Immature natural killer cell (primary cell): ENCODE measurements around the gene GALR3. TPM values are rescaled to one million over a fixed set of nuclear protein-coding genes. Genes with fewer than 3 reads are reported as not detected.

Source experiments
- DNase-seq, 3 donors: peaks; one replicate each; pipeline ENCODE4 v3.0.0; 2022; ENCODE audit warnings: mixed read lengths in 1 of 3
- H3K27ac Mint-ChIP-seq, 6 donors: one replicate each; pipeline ENCODE4 v1.8.0; 2020; ENCODE audit warnings: mixed read lengths in 6 of 6, mild to moderate bottlenecking in 5 of 6, inconsistent platforms in 4 of 6, moderate library complexity in 3 of 6
- H3K27me3 Mint-ChIP-seq, 3 donors: one replicate each; pipeline ENCODE4 v1.8.0; 2020 to 2021; ENCODE audit warnings: low read depth in 3 of 3, mild to moderate bottlenecking in 3 of 3, mixed read lengths in 3 of 3, moderate library complexity in 3 of 3, inconsistent platforms in 1 of 3
- H3K36me3 Mint-ChIP-seq, 3 donors: one replicate each; pipeline ENCODE4 v1.8.0; 2020; ENCODE audit warnings: mixed read lengths in 3 of 3, inconsistent platforms in 2 of 3, mild to moderate bottlenecking in 2 of 3
- H3K4me1 Mint-ChIP-seq, 2 donors: one replicate each; pipeline ENCODE4 v1.8.0; 2020; ENCODE audit warnings: inconsistent platforms in 2 of 2, mild to moderate bottlenecking in 2 of 2, mixed read lengths in 2 of 2, moderate library complexity in 1 of 2
- H3K4me3 Mint-ChIP-seq, 5 donors: one replicate each; pipeline ENCODE4 v1.8.0; 2020; ENCODE audit warnings: mild to moderate bottlenecking in 5 of 5, mixed read lengths in 5 of 5, inconsistent platforms in 3 of 5, moderate library complexity in 3 of 5
- H3K9me3 Mint-ChIP-seq, 6 donors: one replicate each; pipeline ENCODE4 v1.8.0; 2020; ENCODE audit warnings: mild to moderate bottlenecking in 6 of 6, mixed read lengths in 6 of 6, inconsistent platforms in 4 of 6, moderate library complexity in 3 of 6
- polyA plus RNA-seq, 3 donors: library from polyadenylated mRNA; unstranded; fragments of 300-500 nt; fragmentation: Illumina TruSeq; gene quantifications; one replicate each; pipeline ENCODE4 v1.2.3, GENCODE V29; 2021

GALR3 gene
- polyA plus RNA-seq = not detected

GRCh38 chr22:37823134-37823985, at the start of gene GALR3:
TSS of gene GALR3 (plus strand) at chr22:37823382. CDS start at chr22:37823407, 25 bp downstream.
- peaks cover 3 to 13% (median 6%) of the 10 kb centered on the region in 3 donors for H3K27me3 Mint-ChIP-seq
- peaks cover 0 to 3% (median 0%) of the 10 kb centered on the region in 3 donors for H3K36me3 Mint-ChIP-seq
- peak within 1 kb of the TSS in 3 of 5 donors; percentile 50 to 70 (median 68) for H3K4me3 Mint-ChIP-seq
- H3K27ac Mint-ChIP-seq = no peak within 1 kb of the TSS
- peaks cover 0 to 12% of the 10 kb centered on the region in 2 donors for H3K4me1 Mint-ChIP-seq
- DNase-seq = no peak
- H3K9me3 Mint-ChIP-seq = no peaks in the 10 kb centered on the region

GRCh38 chr22:37774728-37775127, 48.5 kb upstream of the GALR3 start:
- H3K9me3 Mint-ChIP-seq = no peaks in the 10 kb centered on the region
- no peak overlapping the region for H3K4me3 Mint-ChIP-seq
- H3K4me1 Mint-ChIP-seq = peaks cover 0 to 10% of the 10 kb centered on the region in 2 donors
- peaks cover 0 to 4% (median 4%) of the 10 kb centered on the region in 3 donors for H3K36me3 Mint-ChIP-seq
- H3K27me3 Mint-ChIP-seq = peaks cover 0 to 5% (median 2%) of the 10 kb centered on the region in 3 donors
- H3K27ac Mint-ChIP-seq = no peak overlapping the region
- DNase-seq = no peak

- peaks cover 0 to 4% (median 4%) of the 10 kb centered on the region in 3 donors for H3K36me3 Mint-ChIP-seq
- H3K4me1 Mint-ChIP-seq = peaks cover 0 to 10% of the 10 kb centered on the region in 2 donors
- H3K27me3 Mint-ChIP-seq = peaks cover 0 to 5% (median 2%) of the 10 kb centered on the region in 3 donors
- DNase-seq = no peak
- no peaks in the 10 kb centered on the region for H3K9me3 Mint-ChIP-seq
- peak overlapping the region in 1 of 6 donors; percentile 21 for H3K27ac Mint-ChIP-seq
- H3K4me3 Mint-ChIP-seq = no peak overlapping the region
Observed at GRCh38 chr22:37775785-37776638, 47.2 kb upstream of the GALR3 start.

GRCh38 chr22:37776639-37777005, 46.6 kb upstream of the GALR3 start:
- Mint-ChIP-seq H3K36me3 (peaks cover 0 to 4% (median 4%) of the 10 kb centered on the region in 3 donors), H3K4me3 (no peak overlapping the region), H3K27ac (peak overlapping the region in 1 of 6 donors; percentile 21), H3K4me1 (peaks cover 0 to 10% of the 10 kb centered on the region in 2 donors), H3K27me3 (peaks cover 0 to 5% (median 2%) of the 10 kb centered on the region in 3 donors), H3K9me3 (no peaks in the 10 kb centered on the region)
- no peak for DNase-seq

GRCh38 chr22:37777122-37777687, 46.0 kb upstream of the GALR3 start:
- H3K4me1 Mint-ChIP-seq = peaks cover 0 to 6% of the 10 kb centered on the region in 2 donors
- no peak overlapping the region for H3K4me3 Mint-ChIP-seq
- H3K36me3 Mint-ChIP-seq = peaks cover 0 to 4% (median 4%) of the 10 kb centered on the region in 3 donors
- no peak for DNase-seq
- no peak overlapping the region for H3K27ac Mint-ChIP-seq
- H3K9me3 Mint-ChIP-seq = no peaks in the 10 kb centered on the region
- H3K27me3 Mint-ChIP-seq = peaks cover 0 to 5% (median 2%) of the 10 kb centered on the region in 3 donors

- H3K36me3 Mint-ChIP-seq = peaks cover 0 to 4% (median 4%) of the 10 kb centered on the region in 3 donors
- H3K27me3 Mint-ChIP-seq = peaks cover 0 to 5% (median 2%) of the 10 kb centered on the region in 3 donors
- no peak for DNase-seq
- H3K4me1 Mint-ChIP-seq = peaks cover 0 to 1% of the 10 kb centered on the region in 2 donors
- no peak overlapping the region for H3K4me3 Mint-ChIP-seq
- no peak overlapping the region for H3K27ac Mint-ChIP-seq
- no peaks in the 10 kb centered on the region for H3K9me3 Mint-ChIP-seq
Observed at GRCh38 chr22:37778370-37779009, 44.7 kb upstream of the GALR3 start.

GRCh38 chr22:37781434-37782059, 41.6 kb upstream of the GALR3 start:
- peaks cover 0 to 7% (median 3%) of the 10 kb centered on the region in 3 donors for H3K27me3 Mint-ChIP-seq
- no peak overlapping the region for H3K4me3 Mint-ChIP-seq
- no peak for DNase-seq
- no peaks in the 10 kb centered on the region for H3K36me3 Mint-ChIP-seq
- no peaks in the 10 kb centered on the region for H3K4me1 Mint-ChIP-seq
- no peak overlapping the region for H3K27ac Mint-ChIP-seq
- H3K9me3 Mint-ChIP-seq = no peaks in the 10 kb centered on the region

GRCh38 chr22:37782340-37783168, 40.6 kb upstream of the GALR3 start:
- no peaks in the 10 kb centered on the region for H3K36me3 Mint-ChIP-seq
- no peaks in the 10 kb centered on the region for H3K9me3 Mint-ChIP-seq
- peaks cover 0 to 7% (median 3%) of the 10 kb centered on the region in 3 donors for H3K27me3 Mint-ChIP-seq
- no peak overlapping the region for H3K4me3 Mint-ChIP-seq
- H3K4me1 Mint-ChIP-seq = no peaks in the 10 kb centered on the region
- DNase-seq = no peak
- no peak overlapping the region for H3K27ac Mint-ChIP-seq

GRCh38 chr22:37784829-37785495, 38.2 kb upstream of the GALR3 start:
- H3K27me3 Mint-ChIP-seq = peaks cover 0 to 5% (median 3%) of the 10 kb centered on the region in 3 donors
- H3K4me1 Mint-ChIP-seq = no peaks in the 10 kb centered on the region
- H3K9me3 Mint-ChIP-seq = no peaks in the 10 kb centered on the region
- no peak overlapping the region for H3K4me3 Mint-ChIP-seq
- no peak for DNase-seq
- H3K27ac Mint-ChIP-seq = no peak overlapping the region
- no peaks in the 10 kb centered on the region for H3K36me3 Mint-ChIP-seq

- no peak for DNase-seq
- Mint-ChIP-seq H3K4me3 (no peak overlapping the region), H3K4me1 (no peaks in the 10 kb centered on the region), H3K27me3 (peaks cover 0 to 3% (median 0%) of the 10 kb centered on the region in 3 donors), H3K27ac (no peak overlapping the region), H3K36me3 (no peaks in the 10 kb centered on the region), H3K9me3 (no peaks in the 10 kb centered on the region)
Observed at GRCh38 chr22:37790234-37790633, 32.9 kb upstream of the GALR3 start.

- H3K4me1 Mint-ChIP-seq = no peaks in the 10 kb centered on the region
- no peak for DNase-seq
- no peaks in the 10 kb centered on the region for H3K9me3 Mint-ChIP-seq
- peaks cover 0 to 3% (median 0%) of the 10 kb centered on the region in 3 donors for H3K27me3 Mint-ChIP-seq
- no peak overlapping the region for H3K27ac Mint-ChIP-seq
- H3K36me3 Mint-ChIP-seq = no peaks in the 10 kb centered on the region
- no peak overlapping the region for H3K4me3 Mint-ChIP-seq
Observed at GRCh38 chr22:37792494-37792893, 30.7 kb upstream of the GALR3 start.

- no peak for DNase-seq
- Mint-ChIP-seq H3K27ac (no peak overlapping the region), H3K36me3 (no peaks in the 10 kb centered on the region), H3K4me1 (peaks cover 0 to 2% of the 10 kb centered on the region in 2 donors), H3K4me3 (no peak overlapping the region), H3K27me3 (peaks cover 0 to 4% (median 0%) of the 10 kb centered on the region in 3 donors), H3K9me3 (no peaks in the 10 kb centered on the region)
Observed at GRCh38 chr22:37794376-37794775, 28.8 kb upstream of the GALR3 start.
